ENCODE measurements around the gene CLIP1. TPM values are rescaled to one million over a fixed set of nuclear protein-coding genes. Genes with fewer than 3 reads are reported as not detected.
A peak's percentile ranks its signal among the peaks of the same experiment; 100 is the strongest.

The CLIP1 gene
- polyA plus RNA-seq, 3 donors = 6.7 to 50.9 (median 12.9) TPM

DNA sequence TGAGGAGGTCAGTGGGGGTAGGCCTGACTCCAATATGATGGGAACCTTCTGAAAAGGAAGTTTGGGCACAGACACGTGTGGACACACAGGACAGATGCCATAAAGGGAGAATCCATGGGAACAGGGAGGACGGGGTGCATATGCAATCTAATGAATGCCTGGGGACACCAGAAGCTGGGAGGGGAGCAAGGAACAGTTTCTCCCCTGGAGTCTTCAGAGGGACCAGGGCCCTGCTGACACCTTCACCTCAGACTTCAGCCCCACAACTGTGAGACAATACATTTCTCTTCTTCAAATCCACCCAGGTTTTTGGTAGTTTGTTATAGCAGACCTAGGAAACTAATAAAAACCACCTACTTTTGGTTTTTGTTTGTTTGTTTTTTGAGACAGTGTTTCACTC lies 35.2 kb upstream of the CLIP1 start:
- intact Hi-C loops (cut with micrococcal nuclease) = no loop called here
- H3K27me3 Mint-ChIP-seq (ENCODE audit: low read depth in 3 of 3) = peaks cover 2 to 8% (median 4%) of the 10 kb centered on the region in 3 donors
- no peak overlapping the region for H3K9ac ChIP-seq (ENCODE audit: insufficient read depth, low read length, poor library complexity, severe bottlenecking)
- 75% methylated on average over 2 of the region's 2 CpGs for WGBS (ENCODE audit: insufficient coverage)
- peak overlapping the region in 2 of 7 donors; percentile 14 to 50 for H3K27ac Mint-ChIP-seq
- DNase-seq = no peak
- H3K27me3 ChIP-seq (ENCODE audit: control insufficient read depth in 2 of 2, insufficient read depth in 2 of 2, low read length in 2 of 2) = no peaks in the 10 kb centered on the region
- peaks cover 23% of the 10 kb centered on the region for H3K4me1 Mint-ChIP-seq
- TF ChIP-seq, protein P1, sequence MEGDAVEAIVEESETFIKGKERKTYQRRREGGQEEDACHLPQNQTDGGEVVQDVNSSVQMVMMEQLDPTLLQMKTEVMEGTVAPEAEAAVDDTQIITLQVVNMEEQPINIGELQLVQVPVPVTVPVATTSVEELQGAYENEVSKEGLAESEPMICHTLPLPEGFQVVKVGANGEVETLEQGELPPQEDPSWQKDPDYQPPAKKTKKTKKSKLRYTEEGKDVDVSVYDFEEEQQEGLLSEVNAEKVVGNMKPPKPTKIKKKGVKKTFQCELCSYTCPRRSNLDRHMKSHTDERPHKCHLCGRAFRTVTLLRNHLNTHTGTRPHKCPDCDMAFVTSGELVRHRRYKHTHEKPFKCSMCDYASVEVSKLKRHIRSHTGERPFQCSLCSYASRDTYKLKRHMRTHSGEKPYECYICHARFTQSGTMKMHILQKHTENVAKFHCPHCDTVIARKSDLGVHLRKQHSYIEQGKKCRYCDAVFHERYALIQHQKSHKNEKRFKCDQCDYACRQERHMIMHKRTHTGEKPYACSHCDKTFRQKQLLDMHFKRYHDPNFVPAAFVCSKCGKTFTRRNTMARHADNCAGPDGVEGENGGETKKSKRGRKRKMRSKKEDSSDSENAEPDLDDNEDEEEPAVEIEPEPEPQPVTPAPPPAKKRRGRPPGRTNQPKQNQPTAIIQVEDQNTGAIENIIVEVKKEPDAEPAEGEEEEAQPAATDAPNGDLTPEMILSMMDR (IDR thresholded peaks at IDR 0.05) = no peak
- H3K4me2 ChIP-seq (replicated peaks; ENCODE audit: extremely low read depth, low read length, poor library complexity, severe bottlenecking) = no peak overlapping the region
- H3K79me2 ChIP-seq (ENCODE audit: insufficient read depth, low read length) = no peaks in the 10 kb centered on the region
- H3K27ac ChIP-seq (ENCODE audit: low read depth in 1 of 2, low read length in 2 of 2) = no peak overlapping the region
- H3K4me1 ChIP-seq (ENCODE audit: control insufficient read depth in 1 of 2, insufficient read depth in 2 of 2, low read length in 2 of 2) = peaks cover 16 to 17% of the 10 kb centered on the region in 2 donors
- H3K9me3 ChIP-seq (replicated peaks in 1 of 2; ENCODE audit: control insufficient read depth in 1 of 2, insufficient read depth in 1 of 2, low read length in 2 of 2) = no peaks in the 10 kb centered on the region
- H3K9me3 Mint-ChIP-seq = peaks cover 0 to 4% (median 0%) of the 10 kb centered on the region in 7 donors
- no peaks in the 10 kb centered on the region for H3K36me3 ChIP-seq (replicated peaks in 1 of 2; ENCODE audit: control insufficient read depth in 1 of 2, insufficient read depth in 2 of 2, low read length in 2 of 2)
- H4K20me1 ChIP-seq (ENCODE audit: insufficient read depth, low read length) = no peaks in the 10 kb centered on the region
- H2AFZ ChIP-seq (ENCODE audit: insufficient read depth, low read depth, low read length, poor library complexity, severe bottlenecking) = no peak overlapping the region
- H3K4me3 ChIP-seq (replicated peaks in 1 of 3; ENCODE audit: low read depth in 2 of 3, low read length in 3 of 3) = no peak overlapping the region
- no peaks in the 10 kb centered on the region for H3K36me3 Mint-ChIP-seq
- peak overlapping the region; percentile 23 to 55 for H3K4me3 Mint-ChIP-seq

DNA sequence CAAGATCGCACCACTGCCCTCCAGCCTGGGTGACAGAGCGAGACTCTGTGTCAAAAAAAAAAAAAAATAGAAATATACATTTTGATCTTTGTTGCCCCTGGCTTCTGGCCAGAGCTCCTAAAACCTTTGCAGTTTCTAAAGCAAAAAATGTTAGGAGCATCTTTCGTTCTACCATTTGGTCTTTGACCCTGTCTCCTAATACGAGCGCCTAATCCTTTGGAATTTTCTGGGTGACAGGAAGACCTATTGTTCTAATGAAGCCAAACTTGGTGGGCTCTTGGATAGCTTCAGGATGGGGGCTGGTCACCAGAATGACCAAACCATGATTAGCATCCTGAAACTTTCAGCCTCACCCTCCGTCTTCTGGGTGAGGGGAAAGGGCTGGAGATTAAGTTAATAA lies 32.3 kb upstream of the CLIP1 start:
- H2AFZ ChIP-seq (ENCODE audit: insufficient read depth, low read depth, low read length, poor library complexity, severe bottlenecking) = no peak overlapping the region
- no peak overlapping the region for H3K27ac ChIP-seq (ENCODE audit: low read depth in 1 of 2, low read length in 2 of 2)
- no peak overlapping the region for H3K4me3 ChIP-seq (replicated peaks in 1 of 3; ENCODE audit: low read depth in 2 of 3, low read length in 3 of 3)
- H4K20me1 ChIP-seq (ENCODE audit: insufficient read depth, low read length) = no peaks in the 10 kb centered on the region
- Mint-ChIP-seq H3K36me3 (no peaks in the 10 kb centered on the region), H3K4me3 (no peak overlapping the region), H3K27ac (no peak overlapping the region), H3K4me1 (peaks cover 24% of the 10 kb centered on the region), H3K27me3 (ENCODE audit: low read depth in 3 of 3) (peaks cover 0 to 6% (median 2%) of the 10 kb centered on the region in 3 donors), H3K9me3 (peaks cover 0 to 4% (median 0%) of the 10 kb centered on the region in 7 donors)
- 81% methylated on average over 3 of the region's 6 CpGs for WGBS (ENCODE audit: insufficient coverage)
- no peak overlapping the region for H3K4me2 ChIP-seq (replicated peaks; ENCODE audit: extremely low read depth, low read length, poor library complexity, severe bottlenecking)
- no peak for DNase-seq
- H3K36me3 ChIP-seq (replicated peaks in 1 of 2; ENCODE audit: control insufficient read depth in 1 of 2, insufficient read depth in 2 of 2, low read length in 2 of 2) = no peaks in the 10 kb centered on the region
- no peaks in the 10 kb centered on the region for H3K79me2 ChIP-seq (ENCODE audit: insufficient read depth, low read length)
- no peak overlapping the region for H3K9ac ChIP-seq (ENCODE audit: insufficient read depth, low read length, poor library complexity, severe bottlenecking)
- no peaks in the 10 kb centered on the region for H3K9me3 ChIP-seq (replicated peaks in 1 of 2; ENCODE audit: control insufficient read depth in 1 of 2, insufficient read depth in 1 of 2, low read length in 2 of 2)
- intact Hi-C loops (cut with micrococcal nuclease) = no loop called here
- H3K4me1 ChIP-seq (ENCODE audit: control insufficient read depth in 1 of 2, insufficient read depth in 2 of 2, low read length in 2 of 2) = peaks cover 16 to 19% of the 10 kb centered on the region in 2 donors
- no peaks in the 10 kb centered on the region for H3K27me3 ChIP-seq (ENCODE audit: control insufficient read depth in 2 of 2, insufficient read depth in 2 of 2, low read length in 2 of 2)
- TF ChIP-seq, protein P1 (IDR thresholded peaks at IDR 0.05) = no peak
